SIG-M5 treated with dmso at 0.1 percent for 504 hours (cell line): ENCODE data around the gene PTPRN2.
"Not testable (repeated sequence)": the region's sequence is repeated elsewhere in the genome, so short reads cannot be mapped to it uniquely, and the experiment has no call there.

Experiments used
- DNase-seq: peaks from one replicate; lab custom pipeline; 2025; ENCODE audit not compliant: unreplicated experiment; lab: John Stamatoyannopoulos, UW

The PTPRN2 gene

DNA sequence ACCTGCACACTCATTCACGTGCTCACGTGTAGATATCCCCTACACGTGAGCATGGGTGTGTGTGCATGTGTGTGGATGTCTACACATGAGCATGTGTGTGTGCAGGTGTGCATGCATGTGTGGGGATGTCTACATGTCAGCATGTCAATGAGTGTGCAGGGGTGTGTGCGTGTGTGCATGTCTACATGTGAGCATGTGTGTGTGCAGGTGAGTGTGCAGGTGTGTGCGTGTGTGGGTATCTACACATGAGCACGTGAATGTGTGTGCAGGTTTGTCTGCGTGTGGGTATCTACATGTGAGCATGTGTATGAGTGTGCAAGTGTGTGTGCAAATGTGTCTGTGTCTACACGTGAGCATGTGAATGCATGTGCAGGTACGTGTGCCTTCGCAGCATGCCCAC is 274.8 kb downstream of the PTPRN2 start:
- DNase-seq = no peak

DNA sequence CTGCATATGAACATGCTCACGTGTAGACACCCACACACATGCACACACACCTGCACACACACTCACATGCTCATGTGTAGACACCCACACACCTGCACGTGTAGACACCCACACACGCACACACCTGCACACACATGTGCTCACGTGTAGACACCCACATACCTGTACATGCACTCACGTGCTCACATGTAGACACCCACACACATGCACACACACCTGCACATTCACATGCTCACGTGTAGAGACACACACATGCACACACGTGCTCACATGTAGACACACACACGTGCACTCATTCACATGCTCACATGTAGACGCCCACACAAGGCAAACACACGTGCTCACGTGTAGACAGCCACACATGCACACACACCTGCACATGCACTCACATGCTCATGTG is 275.8 kb downstream of the PTPRN2 start:
- DNase-seq = no peak

- DNase-seq = no peak
Observed at GRCh38 chr7:158310924-158311666, 276.5 kb downstream of the PTPRN2 start.

DNA sequence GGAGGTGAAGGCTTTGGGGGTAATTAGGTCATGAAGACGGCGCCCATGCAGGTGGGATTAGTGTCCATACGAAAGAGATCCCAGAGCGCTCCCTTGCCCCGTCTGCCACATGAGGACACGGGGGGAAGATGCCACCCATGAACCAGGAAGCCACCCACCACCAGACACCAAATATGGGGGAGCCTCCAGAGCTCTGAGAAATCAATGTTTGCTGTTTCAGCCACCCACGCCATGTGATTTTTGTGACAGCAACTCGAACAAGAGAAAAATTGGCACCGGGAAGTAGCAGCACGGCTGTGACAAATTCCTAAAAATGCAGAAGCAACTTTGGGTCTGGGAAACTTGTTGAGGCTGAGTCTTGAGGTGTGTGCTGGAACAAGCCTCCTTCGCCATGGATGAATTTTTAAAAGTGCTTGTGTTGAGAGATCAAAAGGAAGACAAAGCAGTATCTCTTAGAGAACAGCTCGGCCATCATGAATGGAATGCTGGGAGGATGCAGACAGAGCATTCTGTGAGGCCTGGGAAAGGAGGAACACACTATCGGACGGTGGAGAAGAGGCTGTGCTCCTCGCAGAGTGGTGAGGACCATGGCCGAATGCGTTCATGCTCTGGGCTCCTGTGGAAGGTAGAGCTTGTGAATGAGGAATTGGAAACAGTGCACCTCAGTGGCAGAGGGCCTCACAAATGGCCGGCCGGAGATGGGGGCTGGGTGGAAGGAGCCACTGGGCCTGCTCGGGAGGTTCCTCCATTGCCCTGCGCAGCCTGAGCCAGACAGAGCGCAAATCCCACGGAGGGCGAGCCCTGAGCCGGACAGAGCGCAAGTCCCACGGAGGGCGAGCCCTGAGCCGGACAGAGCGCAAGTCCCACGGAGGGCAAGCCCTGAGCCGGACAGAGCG is 277.5 kb downstream of the PTPRN2 start:
- no peak for DNase-seq

- no peak for DNase-seq
Observed at GRCh38 chr7:158308001-158308400, 279.6 kb downstream of the PTPRN2 start.

- not testable (repeated sequence) for DNase-seq
Observed at GRCh38 chr7:158304072-158304471, 283.6 kb downstream of the PTPRN2 start.

- DNase-seq = no peak
Observed at GRCh38 chr7:158303121-158303520, 284.5 kb downstream of the PTPRN2 start.

DNA sequence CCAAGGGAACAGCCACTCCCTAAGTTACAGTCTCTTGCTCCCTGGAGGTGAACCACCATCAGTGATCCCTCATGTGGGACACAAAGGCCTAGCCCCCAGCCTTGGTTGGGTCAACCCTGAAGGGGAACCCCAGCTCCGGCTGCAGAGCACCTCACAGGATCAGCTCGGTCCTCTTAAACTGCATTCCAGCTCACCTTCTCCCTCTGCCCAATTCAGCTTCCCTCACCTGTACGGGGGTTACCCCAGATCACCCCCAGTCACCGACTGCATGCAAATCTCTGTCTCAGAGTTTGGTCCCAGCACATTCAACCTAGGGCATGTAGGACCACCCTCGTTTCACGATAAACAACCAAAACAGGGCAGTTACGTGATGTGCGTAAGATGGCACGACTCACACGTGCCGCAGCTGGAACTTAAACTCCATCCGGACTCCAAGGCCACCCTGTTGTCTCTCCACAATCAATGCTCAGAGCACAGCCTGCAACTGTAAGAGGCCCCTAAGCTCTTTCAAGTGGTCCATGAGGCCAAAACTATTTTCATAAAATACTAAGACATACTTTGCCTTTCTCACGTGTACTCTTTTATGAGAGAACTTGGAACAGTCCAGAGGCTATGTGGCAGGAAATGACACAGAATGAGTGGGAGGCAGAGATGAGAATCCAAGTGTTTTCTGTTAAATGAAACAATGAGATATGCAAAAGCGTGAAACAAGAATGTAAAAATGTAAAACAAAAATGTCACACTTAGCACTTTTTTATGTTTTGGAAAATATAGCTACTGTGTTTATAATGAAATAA is 285.2 kb downstream of the PTPRN2 start:
- no peak for DNase-seq

DNA sequence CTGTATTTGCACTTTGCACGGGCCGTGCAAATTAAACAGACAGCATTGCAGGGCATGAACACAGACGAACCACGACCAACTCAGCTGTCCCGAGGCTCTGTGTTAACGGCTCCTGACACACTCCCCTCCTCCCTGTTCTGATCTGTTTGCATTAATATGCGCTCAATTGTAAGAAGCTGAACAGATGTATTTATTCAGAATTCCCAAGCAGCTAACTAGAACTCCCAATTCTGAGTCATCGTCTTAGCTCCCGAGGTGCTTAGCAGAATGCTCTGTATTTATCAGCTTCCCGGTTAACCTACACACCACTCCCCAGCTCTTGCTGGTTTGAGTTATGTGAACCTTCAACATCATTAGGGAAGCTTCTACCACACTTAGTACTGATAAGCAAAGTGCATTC is 286.4 kb downstream of the PTPRN2 start:
- DNase-seq = no peak

GRCh38 chr7:158300427-158300826 is 287.2 kb downstream of the PTPRN2 start:
- no peak for DNase-seq

GRCh38 chr7:158299607-158300006 is 288.0 kb downstream of the PTPRN2 start:
- no peak for DNase-seq

DNA sequence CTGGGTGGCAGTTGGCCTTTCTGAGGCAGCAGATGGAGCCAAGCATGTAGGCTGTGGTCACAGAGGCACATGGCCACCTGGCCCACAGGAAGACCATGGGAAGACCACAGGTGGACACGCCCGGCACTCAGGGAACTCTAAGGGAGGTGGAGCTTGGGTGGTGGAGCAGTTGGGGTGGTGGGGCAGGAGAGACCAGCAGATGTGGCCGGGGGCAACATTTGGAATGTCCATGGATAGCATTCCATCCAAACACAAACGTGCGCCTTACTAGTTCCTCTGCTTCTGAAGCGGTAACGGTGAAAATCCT is 290.9 kb downstream of the PTPRN2 start:
- DNase-seq = no peak

DNA sequence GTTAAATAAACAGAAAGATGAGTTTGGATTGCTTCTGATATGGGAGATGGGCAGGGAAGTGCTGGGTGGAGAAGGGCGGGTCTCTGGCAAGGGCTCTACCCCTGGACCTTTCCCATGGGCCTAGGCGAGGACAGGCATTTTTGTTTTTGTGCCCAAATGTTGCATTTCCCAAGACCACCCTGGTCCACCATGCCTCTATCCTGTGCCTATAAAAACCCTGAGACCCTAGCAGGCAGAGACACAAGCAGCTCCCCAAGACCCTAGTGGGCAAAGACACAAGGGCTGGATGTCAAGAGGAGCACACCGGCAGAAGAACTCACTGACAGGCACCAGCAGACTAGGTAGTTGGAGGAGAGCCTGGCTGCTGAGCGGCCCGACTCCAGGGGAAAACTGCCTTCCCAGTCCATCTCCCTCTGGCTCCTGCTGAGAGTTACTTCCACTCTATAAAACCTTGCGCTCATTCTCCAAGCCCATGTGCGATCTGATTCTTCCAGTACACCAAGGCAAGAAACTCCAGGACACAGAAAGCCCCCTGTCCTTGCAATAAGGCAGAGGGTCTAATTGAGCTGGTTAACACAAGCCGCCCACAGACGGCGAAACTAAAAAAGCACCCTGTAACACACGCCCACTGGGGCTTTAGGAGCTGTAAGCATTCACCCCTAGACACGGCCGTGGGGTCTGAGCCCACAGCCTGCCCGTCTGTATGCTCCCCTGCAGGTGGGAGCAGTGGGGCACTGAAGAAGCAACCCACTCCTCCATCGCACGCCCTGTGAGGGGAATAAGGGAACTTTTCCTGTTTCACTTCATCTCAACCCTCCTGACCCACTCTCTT is 291.4 kb downstream of the PTPRN2 start:
- DNase-seq = no peak

GRCh38 chr7:158294468-158295215 is 293.0 kb downstream of the PTPRN2 start:
- not testable (repeated sequence) for DNase-seq

- no peak for DNase-seq
Observed at GRCh38 chr7:158292948-158293347, 294.7 kb downstream of the PTPRN2 start.

DNA sequence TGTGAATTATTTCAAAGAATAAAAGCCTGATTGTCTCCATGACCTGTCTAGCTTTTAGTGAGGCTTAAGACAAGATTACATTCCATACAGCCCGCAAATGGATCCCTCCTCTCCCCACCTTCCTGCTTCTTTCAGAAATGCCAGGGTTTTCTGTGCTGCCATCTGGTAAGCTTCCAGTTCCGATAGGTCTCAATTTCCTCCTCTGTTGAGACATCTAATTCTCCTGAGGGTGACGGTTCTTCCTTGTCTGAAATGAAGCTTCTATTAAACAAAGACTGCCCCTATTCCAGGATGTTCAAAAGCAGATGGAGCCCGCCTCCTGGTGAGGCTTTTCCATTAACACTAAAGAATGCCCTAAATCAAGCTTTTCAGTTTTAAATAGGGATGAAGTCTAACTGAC is 295.6 kb downstream of the PTPRN2 start:
- no peak for DNase-seq

GRCh38 chr7:158289761-158290523 is 297.7 kb downstream of the PTPRN2 start:
- no peak for DNase-seq

DNA sequence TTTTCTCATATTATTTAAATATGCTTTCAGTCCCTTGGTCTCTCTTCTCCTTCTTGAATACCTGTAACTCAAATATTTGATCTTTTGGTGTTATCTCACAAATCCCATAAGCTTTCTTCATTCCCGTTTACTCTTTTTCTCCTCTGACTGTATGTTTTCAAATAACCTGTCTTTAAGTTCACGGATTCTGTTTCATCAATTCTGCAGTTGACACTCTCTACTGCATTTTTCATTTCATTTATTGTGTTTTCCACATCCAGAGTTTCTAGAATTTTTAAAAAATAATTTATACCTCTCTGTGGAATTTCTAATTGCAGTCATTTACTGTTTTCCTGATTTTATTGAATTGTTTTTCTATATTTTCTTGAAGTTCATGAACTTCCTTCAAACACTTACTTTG is 298.4 kb downstream of the PTPRN2 start:
- DNase-seq = no peak

GRCh38 chr7:158286210-158286609 is 301.4 kb downstream of the PTPRN2 start:
- DNase-seq = no peak
